ENCODE data around the gene RPL31. TPM values are rescaled to one million over a fixed set of nuclear protein-coding genes. Genes with fewer than 3 reads are reported as not detected.

Gene RPL31
- total RNA-seq, 6 experiments from 2014 or later, result 947 to 1,348 (median 1,137) TPM

GRCh38 chr2:101036562-101036961, 34.5 kb downstream of the RPL31 start:
- H3K27me3 Mint-ChIP-seq (ENCODE audit: insufficient read depth), result peaks cover 2% of the 10 kb centered on the region; the same call in 1 of the 2 replicates
- H3K27ac Mint-ChIP-seq, result no peak overlapping the region
- no peaks in the 10 kb centered on the region for H3K4me1 Mint-ChIP-seq (ENCODE audit: low read depth)
- H3K36me3 Mint-ChIP-seq (ENCODE audit: low read depth), result no peaks in the 10 kb centered on the region
- TF ChIP-seq CTCF (IDR thresholded peaks at IDR 0.05), result peak; percentile 86
- peak; percentile 39 for DNase-seq
- no peaks in the 10 kb centered on the region for H3K9me3 Mint-ChIP-seq
- H3K4me3 Mint-ChIP-seq, result no peak overlapping the region

- Mint-ChIP-seq H3K9me3 (no peaks in the 10 kb centered on the region), H3K4me3 (no peak overlapping the region), H3K27me3 (ENCODE audit: insufficient read depth) (peaks cover 2% of the 10 kb centered on the region; the same call in 1 of the 2 replicates), H3K36me3 (ENCODE audit: low read depth) (no peaks in the 10 kb centered on the region), H3K4me1 (ENCODE audit: low read depth) (no peaks in the 10 kb centered on the region), H3K27ac (no peak overlapping the region)
- no peak for DNase-seq
- TF ChIP-seq CTCF (IDR thresholded peaks at IDR 0.05), result no peak
Measured at GRCh38 chr2:101037161-101037755, 35.2 kb downstream of the RPL31 start.

GRCh38 chr2:101038455-101039255, 36.6 kb downstream of the RPL31 start:
- peak; percentile 77 for TF ChIP-seq CTCF (IDR thresholded peaks at IDR 0.05)
- peaks cover 2% of the 10 kb centered on the region; the same call in 1 of the 2 replicates for H3K27me3 Mint-ChIP-seq (ENCODE audit: insufficient read depth)

GRCh38 chr2:101040072-101040471, 38.0 kb downstream of the RPL31 start:
- Mint-ChIP-seq H3K36me3 (ENCODE audit: low read depth) (no peaks in the 10 kb centered on the region), H3K27me3 (ENCODE audit: insufficient read depth) (peaks cover 5% of the 10 kb centered on the region; the same call in 1 of the 2 replicates), H3K4me3 (no peak overlapping the region), H3K27ac (no peak overlapping the region), H3K9me3 (no peaks in the 10 kb centered on the region), H3K4me1 (ENCODE audit: low read depth) (no peaks in the 10 kb centered on the region)
- no peak for DNase-seq
- TF ChIP-seq CTCF (IDR thresholded peaks at IDR 0.05), result no peak

More at GRCh38 chr2:101038455-101039255, 36.6 kb downstream of the RPL31 start:
- Mint-ChIP-seq H3K9me3 (no peaks in the 10 kb centered on the region), H3K4me3 (no peak overlapping the region), H3K27ac (no peak overlapping the region), H3K4me1 (ENCODE audit: low read depth) (no peaks in the 10 kb centered on the region), H3K36me3 (ENCODE audit: low read depth) (no peaks in the 10 kb centered on the region)
- no peak for DNase-seq

- Mint-ChIP-seq H3K4me1 (ENCODE audit: low read depth) (no peaks in the 10 kb centered on the region), H3K27me3 (ENCODE audit: insufficient read depth) (peaks cover 9% of the 10 kb centered on the region), H3K4me3 (no peak overlapping the region), H3K36me3 (ENCODE audit: low read depth) (no peaks in the 10 kb centered on the region; the same call in 1 of the 2 replicates), H3K27ac (no peak overlapping the region), H3K9me3 (no peaks in the 10 kb centered on the region)
- no peak for TF ChIP-seq CTCF (IDR thresholded peaks at IDR 0.05)
- DNase-seq, result no peak
Measured at GRCh38 chr2:101040761-101041160, 38.7 kb downstream of the RPL31 start.

Measured in HFFc6 (cell line).